HG03060 (cell line): ENCODE data around the gene ANKRD49.

Source experiments
- ATAC-seq: cut with Tn5 transposase; IDR thresholded peaks from one replicate; pipeline ENCODE4 v1.9.1; 2021; ENCODE audit warnings: low read depth, moderate number of reproducible peaks; ENCODE audit not compliant: unreplicated experiment

The ANKRD49 gene

DNA sequence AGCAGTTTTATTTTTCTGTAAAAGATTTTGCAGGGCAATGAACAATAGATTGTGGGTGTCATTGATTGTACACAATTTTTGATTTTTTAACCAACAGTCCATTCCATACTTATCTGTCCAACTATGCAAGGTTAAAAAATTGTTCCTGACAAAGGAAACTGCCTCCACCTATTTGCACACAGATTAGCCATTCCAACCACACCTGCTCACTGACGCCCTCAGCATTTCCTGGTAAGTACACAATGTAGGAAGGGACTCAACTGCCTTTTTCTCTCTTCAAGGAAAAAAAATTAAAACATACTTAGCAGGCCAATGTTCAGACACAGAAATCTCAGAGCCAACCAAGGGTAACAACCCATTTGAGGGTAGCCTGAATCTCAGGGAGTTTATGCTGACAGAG, 45.6 kb downstream of the ANKRD49 start:
- no peak for ATAC-seq

DNA sequence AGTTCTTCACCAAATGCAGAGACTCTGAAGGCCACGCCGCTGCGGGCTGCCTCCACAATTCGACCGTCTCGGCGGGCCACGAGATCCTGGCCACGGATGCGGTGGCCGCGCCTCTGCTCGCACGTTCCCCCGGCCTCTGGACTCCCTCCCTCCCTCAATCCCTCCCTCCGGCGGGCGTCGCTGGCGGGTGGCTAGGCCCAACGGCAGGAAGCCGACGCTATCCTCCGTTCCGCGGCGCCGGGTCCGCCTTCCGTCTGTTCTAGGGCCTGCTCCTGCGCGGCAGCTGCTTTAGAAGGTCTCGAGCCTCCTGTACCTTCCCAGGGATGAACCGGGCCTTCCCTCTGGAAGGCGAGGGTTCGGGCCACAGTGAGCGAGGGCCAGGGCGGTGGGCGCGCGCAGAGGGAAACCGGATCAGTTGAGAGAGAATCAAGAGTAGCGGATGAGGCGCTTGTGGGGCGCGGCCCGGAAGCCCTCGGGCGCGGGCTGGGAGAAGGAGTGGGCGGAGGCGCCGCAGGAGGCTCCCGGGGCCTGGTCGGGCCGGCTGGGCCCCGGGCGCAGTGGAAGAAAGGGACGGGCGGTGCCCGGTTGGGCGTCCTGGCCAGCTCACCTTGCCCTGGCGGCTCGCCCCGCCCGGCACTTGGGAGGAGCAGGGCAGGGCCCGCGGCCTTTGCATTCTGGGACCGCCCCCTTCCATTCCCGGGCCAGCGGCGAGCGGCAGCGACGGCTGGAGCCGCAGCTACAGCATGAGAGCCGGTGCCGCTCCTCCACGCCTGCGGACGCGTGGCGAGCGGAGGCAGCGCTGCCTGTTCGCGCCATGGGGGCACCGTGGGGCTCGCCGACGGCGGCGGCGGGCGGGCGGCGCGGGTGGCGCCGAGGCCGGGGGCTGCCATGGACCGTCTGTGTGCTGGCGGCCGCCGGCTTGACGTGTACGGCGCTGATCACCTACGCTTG, 50.2 kb downstream of the ANKRD49 start, which contains the start of gene FUT4:
Gene FUT4 (plus strand): TSS at position 227 of the 951 bp plus-strand sequence. CDS start 213 bp downstream, at position 440.
- peak; percentile 73 for ATAC-seq

DNA sequence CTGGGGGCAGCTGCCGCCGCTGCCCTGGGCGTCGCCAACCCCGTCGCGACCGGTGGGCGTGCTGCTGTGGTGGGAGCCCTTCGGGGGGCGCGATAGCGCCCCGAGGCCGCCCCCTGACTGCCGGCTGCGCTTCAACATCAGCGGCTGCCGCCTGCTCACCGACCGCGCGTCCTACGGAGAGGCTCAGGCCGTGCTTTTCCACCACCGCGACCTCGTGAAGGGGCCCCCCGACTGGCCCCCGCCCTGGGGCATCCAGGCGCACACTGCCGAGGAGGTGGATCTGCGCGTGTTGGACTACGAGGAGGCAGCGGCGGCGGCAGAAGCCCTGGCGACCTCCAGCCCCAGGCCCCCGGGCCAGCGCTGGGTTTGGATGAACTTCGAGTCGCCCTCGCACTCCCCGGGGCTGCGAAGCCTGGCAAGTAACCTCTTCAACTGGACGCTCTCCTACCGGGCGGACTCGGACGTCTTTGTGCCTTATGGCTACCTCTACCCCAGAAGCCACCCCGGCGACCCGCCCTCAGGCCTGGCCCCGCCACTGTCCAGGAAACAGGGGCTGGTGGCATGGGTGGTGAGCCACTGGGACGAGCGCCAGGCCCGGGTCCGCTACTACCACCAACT, 51.0 kb downstream of the ANKRD49 start:
- ATAC-seq = no peak

DNA sequence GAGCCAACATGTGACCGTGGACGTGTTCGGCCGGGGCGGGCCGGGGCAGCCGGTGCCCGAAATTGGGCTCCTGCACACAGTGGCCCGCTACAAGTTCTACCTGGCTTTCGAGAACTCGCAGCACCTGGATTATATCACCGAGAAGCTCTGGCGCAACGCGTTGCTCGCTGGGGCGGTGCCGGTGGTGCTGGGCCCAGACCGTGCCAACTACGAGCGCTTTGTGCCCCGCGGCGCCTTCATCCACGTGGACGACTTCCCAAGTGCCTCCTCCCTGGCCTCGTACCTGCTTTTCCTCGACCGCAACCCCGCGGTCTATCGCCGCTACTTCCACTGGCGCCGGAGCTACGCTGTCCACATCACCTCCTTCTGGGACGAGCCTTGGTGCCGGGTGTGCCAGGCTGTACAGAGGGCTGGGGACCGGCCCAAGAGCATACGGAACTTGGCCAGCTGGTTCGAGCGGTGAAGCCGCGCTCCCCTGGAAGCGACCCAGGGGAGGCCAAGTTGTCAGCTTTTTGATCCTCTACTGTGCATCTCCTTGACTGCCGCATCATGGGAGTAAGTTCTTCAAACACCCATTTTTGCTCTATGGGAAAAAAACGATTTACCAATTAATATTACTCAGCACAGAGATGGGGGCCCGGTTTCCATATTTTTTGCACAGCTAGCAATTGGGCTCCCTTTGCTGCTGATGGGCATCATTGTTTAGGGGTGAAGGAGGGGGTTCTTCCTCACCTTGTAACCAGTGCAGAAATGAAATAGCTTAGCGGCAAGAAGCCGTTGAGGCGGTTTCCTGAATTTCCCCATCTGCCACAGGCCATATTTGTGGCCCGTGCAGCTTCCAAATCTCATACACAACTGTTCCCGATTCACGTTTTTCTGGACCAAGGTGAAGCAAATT, 51.7 kb downstream of the ANKRD49 start:
- no peak for ATAC-seq

DNA sequence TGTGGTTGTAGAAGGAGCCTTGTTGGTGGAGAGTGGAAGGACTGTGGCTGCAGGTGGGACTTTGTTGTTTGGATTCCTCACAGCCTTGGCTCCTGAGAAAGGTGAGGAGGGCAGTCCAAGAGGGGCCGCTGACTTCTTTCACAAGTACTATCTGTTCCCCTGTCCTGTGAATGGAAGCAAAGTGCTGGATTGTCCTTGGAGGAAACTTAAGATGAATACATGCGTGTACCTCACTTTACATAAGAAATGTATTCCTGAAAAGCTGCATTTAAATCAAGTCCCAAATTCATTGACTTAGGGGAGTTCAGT, 52.3 kb downstream of the ANKRD49 start:
- no peak for ATAC-seq

DNA sequence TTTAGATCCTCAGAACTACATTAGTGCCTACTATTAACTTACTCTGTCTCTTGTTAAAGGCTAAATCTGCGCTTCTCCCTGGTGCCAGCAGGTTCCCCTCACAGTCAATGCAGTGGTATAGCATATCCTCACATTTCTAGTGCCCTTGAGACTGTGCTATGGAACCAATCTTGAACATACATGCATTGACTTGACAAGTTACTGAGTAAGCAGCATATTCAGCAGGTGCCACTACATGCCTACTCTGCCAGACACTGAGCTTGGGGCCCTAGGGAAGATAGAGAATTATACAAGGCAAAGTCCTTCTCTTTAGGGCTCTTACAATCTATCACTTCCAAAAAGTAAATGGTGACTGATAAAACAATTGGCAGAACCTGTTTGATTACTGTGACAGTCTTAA, 53.1 kb downstream of the ANKRD49 start:
- no peak for ATAC-seq

DNA sequence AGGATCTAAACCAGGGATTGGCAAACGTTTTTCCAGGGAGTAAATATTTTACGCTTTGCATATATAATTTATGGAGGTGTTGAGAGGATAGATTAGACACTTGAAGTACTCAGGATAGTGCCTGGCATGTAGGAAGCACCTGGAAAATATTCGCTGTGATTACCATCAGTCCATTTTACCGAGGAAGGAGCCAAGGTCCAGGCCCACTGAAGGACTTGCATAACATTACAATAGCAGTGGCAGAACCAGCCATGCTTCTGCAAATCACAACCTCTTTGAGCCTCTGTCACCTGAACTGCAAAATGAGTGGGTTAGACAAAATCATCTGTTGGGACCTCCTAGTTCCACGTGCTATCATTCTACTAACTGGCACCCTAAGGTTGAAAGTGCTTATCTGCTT, 55.4 kb downstream of the ANKRD49 start:
- no peak for ATAC-seq
